T-helper 2 cell treated with Interferon-gamma antibody and Interleukin-4, amounts not matched to agents 100 ng/mL and 5 ng/mL, for 36 hours (primary cell): ENCODE results near the gene DLX3. TPM values are rescaled to one million over a fixed set of nuclear protein-coding genes. Genes with fewer than 3 reads are reported as not detected.

Experiments
- intact Hi-C: fragments of 100-400 bp; cut with micrococcal nuclease; formaldehyde crosslinking; loops from one replicate; pipeline ENCODE4 v1.15.1; 2023
- total RNA-seq: library from RNA; stranded (reverse); gene quantifications from 2 replicates; pipeline ENCODE4 v1.2.3, GENCODE V29; 2022

Gene DLX3
- total RNA-seq, 1 donor from 2014 or later, result not detected

GRCh38 chr17:49959183-49959935 lies 35.7 kb downstream of the DLX3 start:
- intact Hi-C loops, result no loop called here

GRCh38 chr17:49958723-49959122 lies 36.3 kb downstream of the DLX3 start:
- intact Hi-C loops, result no loop called here

- intact Hi-C loops, result no loop called here
Observed at GRCh38 chr17:49957350-49957749, 37.7 kb downstream of the DLX3 start.

- intact Hi-C loops, result no loop called here
Observed at GRCh38 chr17:49956780-49957179, 38.2 kb downstream of the DLX3 start.

- intact Hi-C loops, result no loop called here
Observed at GRCh38 chr17:49955157-49955556, 39.9 kb downstream of the DLX3 start.

- intact Hi-C loops, result loop anchor here (1.0 kb wide), 1 partner anchor 45 kb away; no protein-coding TSS in a partner anchor
Observed at GRCh38 chr17:49952912-49953497, 42.0 kb downstream of the DLX3 start.

- intact Hi-C loops, result loop anchor here (1.0 kb wide), 1 partner anchor 46 kb away; no protein-coding TSS in a partner anchor
Observed at GRCh38 chr17:49952209-49952911, 42.7 kb downstream of the DLX3 start.

GRCh38 chr17:49951362-49952082 lies 43.5 kb downstream of the DLX3 start:
- intact Hi-C loops, result loop anchor here (1.0 kb wide), 1 partner anchor 47 kb away; no protein-coding TSS in a partner anchor

GRCh38 chr17:49949634-49950033 lies 45.4 kb downstream of the DLX3 start:
- intact Hi-C loops, result no loop called here

- intact Hi-C loops, result no loop called here
Observed at GRCh38 chr17:49946964-49947584, 48.0 kb downstream of the DLX3 start.

GRCh38 chr17:49946208-49946607 lies 48.8 kb downstream of the DLX3 start:
- intact Hi-C loops, result no loop called here

GRCh38 chr17:49944273-49944870 lies 50.7 kb downstream of the DLX3 start:
- intact Hi-C loops, result no loop called here

- intact Hi-C loops, result no loop called here
Observed at GRCh38 chr17:49942947-49943346, 52.1 kb downstream of the DLX3 start.

GRCh38 chr17:49941427-49941826 lies 53.6 kb downstream of the DLX3 start:
- intact Hi-C loops, result no loop called here

Other genes starting within 250 kb of the DLX3 start
- 32.9 and 33.1 TPM in 2 replicates for gene FAM117A, start 231.1 kb downstream of the DLX3 start, total RNA-seq
- gene KAT7, start 206.5 kb downstream of the DLX3 start, total RNA-seq, result 73.3 and 80.8 TPM in 2 replicates
- not detected in 2 replicates for gene TAC4, start 147.2 kb downstream of the DLX3 start, total RNA-seq
- 0.16 and 0.25 TPM in 2 replicates for gene DLX4, start 26.0 kb downstream of the DLX3 start, total RNA-seq
- gene ITGA3, start 60.9 kb upstream of the DLX3 start, total RNA-seq, result 6.5 and 8.9 TPM in 2 replicates
- gene PDK2, start 100.1 kb upstream of the DLX3 start, total RNA-seq, result 17.2 and 17.4 TPM in 2 replicates
- 0.98 and 1.1 TPM in 2 replicates for gene SAMD14, start 134.9 kb upstream of the DLX3 start, total RNA-seq
- 160 and 163 TPM in 2 replicates for gene PPP1R9B, start 155.5 kb upstream of the DLX3 start, total RNA-seq
- gene SGCA, start 170.8 kb upstream of the DLX3 start, total RNA-seq, result not detected in 2 replicates
- gene COL1A1, start 206.4 kb upstream of the DLX3 start, total RNA-seq, result 1.2 and 1.5 TPM in 2 replicates